HG03175 (cell line): Measurements from ENCODE around the gene CBX7.
A peak's percentile ranks its signal among the peaks of the same experiment; 100 is the strongest.

Experiments used
- ATAC-seq: cut with Tn5 transposase; IDR thresholded peaks from one replicate; pipeline ENCODE4 v1.9.1; 2021; ENCODE audit warnings: mild to moderate bottlenecking, moderate library complexity; ENCODE audit not compliant: unreplicated experiment

CBX7 gene

DNA sequence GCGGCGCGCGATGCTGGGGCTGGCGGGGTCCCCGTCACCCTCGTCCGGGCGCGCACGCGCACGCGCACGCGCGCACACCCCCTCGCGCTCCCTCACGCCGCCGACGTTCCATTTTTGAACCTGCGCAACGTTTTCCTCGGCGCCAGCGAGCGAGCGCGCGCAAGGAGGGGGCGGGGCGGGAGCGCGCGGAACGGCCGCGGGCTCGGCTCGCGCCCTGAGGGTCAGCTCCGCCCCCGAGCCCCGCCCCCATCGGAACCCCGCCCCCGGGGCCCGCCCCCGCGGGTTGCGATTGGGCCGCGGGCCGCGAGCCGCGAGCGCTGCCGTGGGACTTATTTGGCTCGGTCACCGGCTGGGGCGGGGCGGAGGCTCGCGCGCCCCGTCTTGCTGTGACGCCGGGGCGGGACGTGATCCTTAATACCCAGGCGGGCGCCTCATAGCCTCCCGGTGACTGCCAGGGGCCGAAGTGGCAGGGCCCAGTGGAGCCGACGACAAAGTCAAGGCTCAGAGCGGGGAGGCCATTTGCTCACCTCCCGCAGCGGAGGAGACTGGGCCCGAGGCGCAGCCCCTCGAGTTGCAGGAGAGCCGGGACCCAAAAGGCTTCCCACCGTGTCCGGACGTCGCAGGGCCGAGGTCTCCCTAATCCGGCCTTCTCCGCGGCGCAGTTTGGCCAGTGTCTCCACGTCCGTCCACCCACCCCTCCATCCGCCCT lies at the start of gene CBX7:
Gene CBX7, minus strand, starts transcription at position 170 of the 709 bp plus-strand sequence. CDS start 236 bp downstream, outside the sequence.
- ATAC-seq, result peak; percentile 79

DNA sequence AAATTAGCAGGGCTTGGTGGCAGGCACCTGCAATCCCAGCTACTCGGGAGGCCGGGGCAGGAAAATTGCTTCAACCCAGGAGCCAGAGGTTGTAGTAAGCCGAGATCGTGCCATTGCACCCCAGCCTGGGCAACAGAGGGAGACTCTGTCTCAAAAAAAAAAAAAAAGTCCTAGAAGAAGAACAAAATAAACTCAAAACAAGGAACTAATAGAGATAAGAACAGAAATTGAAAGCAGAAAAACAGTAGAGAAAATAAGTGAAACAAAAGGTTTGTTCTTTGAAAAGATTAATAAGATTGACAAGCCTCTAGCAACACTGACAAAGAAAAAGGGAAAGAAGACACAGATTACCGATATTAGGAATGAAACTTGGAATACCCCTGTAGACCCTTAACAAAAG lies 45.1 kb upstream of the CBX7 start:
- ATAC-seq, result no peak

DNA sequence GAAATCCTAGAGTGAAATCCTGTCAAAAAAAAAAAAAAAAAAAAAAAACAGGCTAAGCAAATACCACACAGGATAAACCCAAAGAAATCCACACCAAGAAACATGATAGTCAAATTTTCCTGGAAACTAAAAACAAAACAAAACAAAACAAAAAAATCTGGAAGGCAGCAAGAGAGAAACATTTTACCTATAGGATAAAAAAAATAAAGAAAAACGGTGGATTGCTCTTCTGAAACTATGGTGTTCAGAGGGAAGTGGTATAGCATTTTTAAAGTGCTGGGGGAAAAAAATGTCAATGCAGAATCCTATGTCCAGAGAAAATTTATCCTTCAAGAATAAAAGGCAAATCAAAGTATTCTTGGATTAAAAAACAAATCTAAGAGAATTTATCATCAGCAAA lies 41.6 kb upstream of the CBX7 start:
- no peak for ATAC-seq

DNA sequence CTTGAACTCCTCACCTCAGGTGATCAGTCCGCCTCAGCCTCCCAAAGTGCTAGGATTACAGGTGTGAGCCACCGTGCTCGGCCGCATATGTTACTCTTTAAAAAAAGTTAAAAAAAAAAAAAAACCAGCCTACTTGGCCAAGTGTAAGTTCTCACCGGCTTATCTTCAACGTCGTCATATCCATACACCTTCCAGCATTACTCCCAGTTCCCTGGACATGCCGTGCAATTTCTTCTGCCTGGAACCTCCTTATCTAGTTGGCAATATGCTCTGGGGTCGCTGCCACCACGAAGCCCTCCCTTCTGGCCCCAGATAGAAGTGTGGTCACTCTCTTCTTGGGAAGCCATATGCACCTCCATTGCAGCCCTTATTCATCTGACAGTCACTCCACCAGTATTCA lies 36.3 kb upstream of the CBX7 start:
- ATAC-seq, result no peak

DNA sequence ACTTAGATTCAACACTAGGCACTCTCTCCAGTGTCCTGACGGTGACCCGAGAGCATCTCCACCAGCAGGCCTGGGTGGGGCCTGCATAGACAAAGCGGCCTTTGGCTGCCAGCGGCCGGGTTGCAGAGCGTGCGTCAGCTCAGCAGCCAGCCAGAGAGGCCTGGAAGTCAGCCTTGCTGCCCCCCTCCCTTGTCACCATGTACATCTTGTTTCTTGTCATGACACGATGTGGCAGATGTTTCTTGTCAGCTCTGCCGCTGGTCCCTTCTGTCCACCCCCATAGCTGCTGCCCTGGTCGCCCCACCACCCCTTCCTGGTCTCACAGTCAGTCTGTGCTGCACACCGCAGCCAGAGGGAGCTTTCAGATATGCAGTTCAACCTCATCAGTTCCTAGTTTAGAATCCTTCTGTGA lies 33.1 kb upstream of the CBX7 start:
- no peak for ATAC-seq

DNA sequence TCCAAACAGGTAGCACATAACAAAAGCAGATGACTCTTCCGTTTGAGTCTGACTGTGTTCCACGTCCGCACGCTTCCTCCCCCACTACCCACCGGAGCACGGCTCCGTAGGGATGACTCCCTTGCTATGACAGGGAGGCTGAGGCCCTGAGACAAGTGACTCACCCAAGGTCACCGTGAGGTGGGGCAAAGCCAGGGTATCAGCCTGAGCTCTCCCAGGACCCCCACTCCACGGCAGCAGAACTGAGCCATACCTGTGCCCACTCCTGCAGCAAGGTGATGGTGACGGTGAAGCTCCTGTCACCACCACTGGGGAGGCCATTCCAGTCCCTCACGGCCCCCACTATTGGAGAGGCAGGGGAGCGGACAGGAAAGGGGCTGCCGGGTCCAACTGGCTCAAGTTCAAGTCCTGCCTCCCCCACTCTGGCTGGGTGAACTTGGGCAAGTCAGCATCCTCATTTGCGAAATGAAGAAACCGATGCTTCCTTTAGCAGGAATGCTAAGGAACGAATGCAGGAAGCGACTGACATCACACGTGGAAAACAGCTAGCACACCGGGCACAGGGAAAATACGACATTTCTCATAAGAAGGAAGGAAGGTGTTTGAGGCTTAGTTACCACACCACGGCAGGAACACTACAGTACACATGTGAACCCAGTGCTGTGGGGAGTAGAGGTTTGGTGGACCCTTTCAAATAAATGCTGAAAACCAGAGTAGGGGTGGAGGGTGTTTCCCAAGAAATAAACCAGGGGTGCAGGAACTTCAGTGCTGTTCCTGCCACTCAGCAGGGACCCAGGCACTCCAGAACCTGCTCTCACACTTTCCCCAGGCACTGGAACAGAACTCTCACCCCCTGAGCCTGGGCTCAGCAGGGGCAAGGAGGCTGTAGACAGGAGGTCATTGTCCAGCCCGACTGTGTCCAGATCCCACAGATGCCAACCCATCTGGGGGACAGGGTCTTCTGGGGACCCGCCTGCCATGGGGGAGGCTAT lies 32.4 kb upstream of the CBX7 start:
- ATAC-seq, result no peak

DNA sequence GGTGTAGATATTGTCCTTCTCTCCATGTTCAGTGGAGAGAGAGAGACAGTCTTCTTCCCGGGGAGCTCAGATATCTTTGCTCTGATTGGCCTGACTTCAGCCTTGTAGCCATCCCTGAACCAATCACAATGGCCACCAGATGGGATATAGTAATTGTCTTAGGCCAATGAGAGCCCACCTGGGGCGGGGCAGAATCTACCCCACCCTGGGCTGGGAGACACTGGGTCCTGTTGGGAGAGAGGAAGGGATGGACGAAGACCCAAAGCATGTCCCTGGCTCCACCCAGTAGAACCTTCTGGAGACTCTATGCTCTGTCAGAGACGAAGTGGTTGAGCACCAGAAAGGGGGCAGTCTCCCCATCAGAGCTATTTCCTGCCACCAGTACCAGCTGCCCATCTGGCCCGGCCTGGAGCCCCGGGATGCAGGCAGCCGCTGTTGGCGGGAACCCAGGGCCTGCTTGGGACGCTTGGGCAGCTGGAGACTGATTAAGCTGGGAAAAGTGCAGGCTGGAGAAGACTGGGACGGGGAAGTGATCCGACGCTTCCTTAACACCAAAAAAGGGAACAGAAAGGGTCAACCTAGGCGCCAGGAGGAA lies 31.6 kb upstream of the CBX7 start:
- ATAC-seq, result no peak

DNA sequence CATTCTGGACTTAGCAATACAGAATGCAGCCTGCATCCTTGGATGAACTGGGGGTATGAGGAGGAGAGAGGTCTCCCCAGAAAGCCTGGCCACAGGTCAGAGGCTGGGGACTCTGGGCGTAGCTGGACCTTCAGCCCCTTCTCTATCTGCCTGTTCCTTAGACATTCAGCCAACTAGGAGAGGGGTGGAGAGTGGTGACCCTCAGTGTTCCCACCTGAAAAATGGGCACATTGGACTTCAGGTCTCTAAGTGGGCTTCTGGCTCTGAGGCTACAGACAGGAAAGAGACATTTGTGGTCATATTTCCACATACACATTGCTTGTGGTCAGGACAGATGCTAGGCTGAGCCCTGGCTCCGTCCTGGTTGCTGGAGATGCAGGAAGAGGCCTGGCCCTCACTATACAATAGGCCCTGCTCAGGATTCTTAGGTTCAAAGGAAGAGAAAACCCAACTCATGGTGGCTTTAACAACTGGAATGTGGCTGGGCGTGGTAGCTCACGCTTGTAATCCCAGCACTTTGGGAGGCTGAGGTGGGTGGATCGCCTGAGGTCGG lies 30.1 kb upstream of the CBX7 start:
- no peak for ATAC-seq

DNA sequence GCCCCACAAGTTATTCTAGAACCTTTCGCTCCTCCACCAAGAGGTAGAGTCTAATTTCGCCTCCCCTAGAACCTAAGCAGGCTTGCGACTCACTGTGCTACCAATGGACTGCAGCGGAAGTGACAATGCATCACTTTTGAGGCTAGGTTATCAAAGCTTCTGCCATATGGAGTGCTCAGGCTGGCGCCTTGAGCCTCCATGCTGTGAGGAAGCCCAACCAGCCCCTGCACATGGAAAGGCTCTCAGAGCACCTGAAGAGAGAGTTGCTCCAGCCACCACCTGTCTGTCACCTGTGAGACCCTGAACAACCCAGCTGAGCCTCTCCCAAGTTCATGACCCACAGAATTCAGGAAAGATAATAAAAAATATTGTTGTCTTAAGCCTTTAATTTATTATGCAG lies 29.3 kb upstream of the CBX7 start:
- no peak for ATAC-seq

DNA sequence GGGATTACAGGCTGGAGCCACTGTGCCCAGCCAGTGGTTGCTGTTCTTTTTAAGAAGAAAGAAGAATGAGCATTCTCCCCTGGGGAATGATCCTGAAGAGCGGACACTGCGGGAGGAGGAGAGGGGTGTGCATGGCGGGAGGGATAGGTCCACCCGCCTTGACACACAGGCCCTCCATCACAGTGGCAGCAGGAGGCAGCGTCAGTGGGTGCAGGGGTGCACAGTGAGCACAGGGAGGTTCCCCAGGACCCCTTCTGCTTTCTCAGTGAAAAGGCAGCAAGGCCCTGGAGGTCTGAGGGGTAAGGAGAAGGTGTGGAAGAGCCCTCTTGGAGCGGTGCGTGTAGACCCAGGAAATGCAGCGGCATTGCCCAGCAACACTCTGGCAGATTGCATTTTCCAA lies 28.9 kb upstream of the CBX7 start:
- ATAC-seq, result no peak

DNA sequence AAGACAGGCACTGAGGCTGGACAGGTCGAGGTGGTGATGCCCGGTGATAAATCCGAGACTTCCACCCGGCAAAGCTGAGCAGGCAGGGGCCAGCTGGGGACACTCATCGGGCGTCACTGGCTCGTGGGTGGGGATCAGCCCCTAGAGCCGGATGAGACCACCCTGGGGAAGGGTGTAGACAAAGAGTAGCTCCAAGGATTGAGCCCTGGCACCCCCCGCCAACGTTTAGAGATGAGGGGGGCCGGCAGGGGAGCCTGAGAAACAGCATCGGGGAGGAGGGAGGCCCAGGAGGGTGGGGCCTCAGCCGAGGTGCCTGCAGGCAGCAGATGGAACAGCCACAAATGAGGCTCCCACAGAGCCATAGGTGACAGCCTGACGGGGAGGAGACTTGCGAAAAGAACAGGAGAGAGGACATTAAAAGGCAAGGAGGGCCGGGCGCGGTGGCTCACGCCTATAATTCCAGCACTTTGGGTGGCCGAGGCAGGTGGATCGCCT lies 27.4 kb upstream of the CBX7 start:
- no peak for ATAC-seq

DNA sequence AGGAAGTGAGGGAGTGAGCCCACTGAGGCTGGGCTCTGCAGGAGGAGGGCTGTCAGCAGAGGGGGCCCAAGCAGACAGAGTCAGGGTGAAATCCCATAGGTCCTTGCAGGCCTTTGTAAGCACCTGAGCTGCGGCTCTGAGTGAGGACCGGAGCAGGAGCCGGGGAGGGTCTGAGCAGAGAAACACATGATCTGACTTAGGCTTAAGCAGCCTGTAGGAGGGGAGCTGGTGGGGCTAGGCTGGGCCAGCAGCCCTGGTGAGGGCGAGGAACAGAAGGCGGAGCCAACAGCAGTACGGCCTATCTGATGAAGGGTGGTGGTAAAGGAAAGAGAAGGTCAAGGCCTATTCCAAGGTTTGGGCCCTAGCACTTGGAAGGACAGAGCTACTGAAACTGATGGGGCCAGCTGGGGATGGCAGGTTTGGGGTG lies 26.9 kb upstream of the CBX7 start:
- no peak for ATAC-seq

DNA sequence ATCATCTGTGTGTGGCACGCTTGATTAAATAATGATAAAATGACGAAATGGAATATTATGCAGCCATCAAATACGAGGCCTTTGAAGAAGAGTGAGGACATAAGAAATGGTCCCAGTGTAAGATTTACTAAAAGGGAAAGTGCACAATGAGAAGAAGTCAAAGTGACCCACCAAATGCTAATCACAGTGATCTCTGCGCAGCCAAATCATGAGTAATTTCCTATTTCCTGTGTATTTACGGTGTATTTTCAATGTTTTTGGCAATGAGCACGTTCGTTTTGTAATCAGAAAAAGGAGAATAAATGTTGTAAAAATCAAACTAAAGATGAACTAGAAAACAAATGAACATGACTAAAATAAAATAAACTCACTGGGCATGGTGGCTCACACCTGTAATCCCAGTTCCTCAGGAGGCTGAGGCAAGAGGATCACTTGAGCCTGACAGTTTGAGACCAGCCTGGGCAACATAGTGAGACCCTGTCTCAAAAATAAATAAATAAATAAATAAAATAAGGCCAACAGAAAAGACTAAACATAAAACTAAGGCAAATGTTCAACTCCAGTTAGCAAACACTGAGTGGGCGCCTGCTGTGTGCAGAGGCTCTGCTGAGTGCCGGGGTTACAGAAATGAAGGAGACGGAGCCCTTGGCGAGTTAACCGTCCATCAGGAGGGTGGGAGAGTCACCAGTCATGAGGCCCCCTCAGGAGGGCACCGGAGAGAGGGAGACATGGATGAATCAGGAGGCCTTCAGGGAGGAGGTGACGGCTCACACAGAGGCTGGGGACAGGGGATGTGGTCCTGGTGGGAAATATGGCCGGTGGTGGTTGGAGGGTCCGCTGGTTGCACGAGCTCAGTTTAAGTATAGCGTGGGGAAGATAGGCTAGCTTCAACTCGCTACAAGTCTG lies 26.0 kb upstream of the CBX7 start:
- no peak for ATAC-seq

DNA sequence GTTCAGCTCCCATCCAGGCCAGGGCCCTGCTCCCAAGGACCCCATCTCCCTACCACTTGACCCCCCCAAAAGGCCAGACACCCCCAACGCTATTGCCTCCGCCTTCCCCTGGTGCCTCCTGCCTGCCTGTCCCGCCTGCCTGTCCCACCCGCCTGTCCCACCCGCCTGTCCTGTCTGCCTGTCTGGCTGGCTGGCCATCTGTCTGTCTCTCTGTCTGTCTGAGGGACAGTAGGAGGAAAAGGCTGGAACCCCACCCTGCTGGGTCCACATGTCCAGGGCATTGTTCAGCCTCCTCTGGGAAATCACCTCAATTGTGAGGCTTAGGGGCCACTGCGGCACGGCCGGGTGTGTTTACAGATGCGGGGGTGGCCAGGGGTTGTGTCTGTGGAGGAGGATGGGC lies 25.3 kb upstream of the CBX7 start:
- ATAC-seq, result no peak

DNA sequence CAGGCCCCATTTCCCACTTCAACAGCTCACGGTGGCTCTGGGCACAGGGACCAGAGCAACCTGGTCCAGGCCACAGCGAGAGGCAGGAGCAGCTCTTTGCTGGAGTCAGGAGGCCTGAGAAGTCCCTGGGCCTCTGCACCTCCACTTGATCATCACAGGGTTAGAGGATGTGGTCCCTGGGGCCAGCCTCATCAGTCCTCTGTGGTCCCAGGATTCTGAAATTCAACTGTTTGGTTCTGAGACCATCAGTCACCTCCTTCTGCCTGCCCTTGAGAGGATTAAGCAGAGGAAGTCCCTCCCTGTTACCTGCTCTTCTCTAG lies 24.9 kb upstream of the CBX7 start:
- no peak for ATAC-seq

DNA sequence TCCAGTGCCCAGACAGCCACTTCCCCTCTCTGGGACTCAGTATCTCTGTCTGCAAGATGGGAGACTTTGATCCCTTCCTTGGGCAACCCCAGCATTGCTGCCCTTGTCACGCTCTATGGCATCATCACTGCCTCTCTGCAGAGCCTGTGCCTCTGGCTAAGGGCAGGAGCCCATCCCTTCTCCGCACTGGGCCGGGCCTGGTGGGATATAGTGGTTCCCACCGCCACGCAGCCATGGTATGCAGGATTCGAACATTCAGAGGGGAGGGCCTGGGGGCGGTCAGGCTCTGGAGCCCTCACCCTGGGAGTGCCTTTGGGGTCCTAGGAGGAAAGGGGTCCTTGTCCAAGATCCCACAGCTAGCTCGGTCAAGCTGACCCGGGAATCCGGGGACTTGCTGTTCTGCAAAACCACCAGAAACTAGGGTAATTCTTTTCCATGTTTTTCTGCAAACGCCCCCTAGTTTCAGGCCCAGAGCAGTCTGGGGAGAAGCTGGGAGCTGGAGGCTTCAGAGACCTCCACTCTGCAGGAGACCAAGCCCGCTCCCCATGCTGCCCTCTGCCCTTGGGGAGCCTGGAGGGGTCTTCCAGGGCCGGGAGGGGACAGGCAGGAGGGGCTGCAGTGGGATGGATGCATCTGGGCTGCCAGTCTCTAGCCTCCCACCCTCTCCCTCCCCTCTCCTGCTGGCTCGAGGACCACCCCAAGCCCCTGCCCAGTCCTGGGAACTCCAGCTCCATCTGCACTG lies 24.4 kb upstream of the CBX7 start:
- ATAC-seq, result no peak

DNA sequence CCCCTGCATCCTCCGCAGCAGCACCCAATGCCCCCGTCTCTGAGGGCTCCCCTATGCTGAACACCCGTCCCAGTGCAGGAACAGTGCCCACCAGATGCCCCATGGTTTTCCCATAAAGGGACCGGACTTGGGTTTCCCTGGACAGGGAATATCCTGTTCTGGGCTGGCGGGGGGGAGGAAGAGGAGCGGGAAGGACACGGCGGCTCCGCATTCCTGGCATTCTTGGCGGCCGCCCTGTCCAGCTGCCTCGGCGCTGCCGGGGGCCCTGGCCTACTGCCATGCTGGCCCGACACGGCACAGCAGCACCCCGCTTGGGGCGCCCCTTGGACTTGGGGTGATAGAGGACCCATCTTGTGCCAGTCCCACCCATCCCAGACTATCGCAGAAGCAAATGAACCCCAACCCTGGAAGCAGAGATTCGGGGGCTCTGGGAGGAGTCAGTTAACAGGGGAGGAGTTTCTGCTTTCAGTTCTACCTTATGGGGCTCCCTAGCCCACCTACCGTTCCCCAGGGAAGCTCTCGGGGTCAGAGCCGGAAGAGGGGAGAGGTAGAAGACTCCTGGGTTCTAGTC lies 23.7 kb upstream of the CBX7 start:
- no peak for ATAC-seq

DNA sequence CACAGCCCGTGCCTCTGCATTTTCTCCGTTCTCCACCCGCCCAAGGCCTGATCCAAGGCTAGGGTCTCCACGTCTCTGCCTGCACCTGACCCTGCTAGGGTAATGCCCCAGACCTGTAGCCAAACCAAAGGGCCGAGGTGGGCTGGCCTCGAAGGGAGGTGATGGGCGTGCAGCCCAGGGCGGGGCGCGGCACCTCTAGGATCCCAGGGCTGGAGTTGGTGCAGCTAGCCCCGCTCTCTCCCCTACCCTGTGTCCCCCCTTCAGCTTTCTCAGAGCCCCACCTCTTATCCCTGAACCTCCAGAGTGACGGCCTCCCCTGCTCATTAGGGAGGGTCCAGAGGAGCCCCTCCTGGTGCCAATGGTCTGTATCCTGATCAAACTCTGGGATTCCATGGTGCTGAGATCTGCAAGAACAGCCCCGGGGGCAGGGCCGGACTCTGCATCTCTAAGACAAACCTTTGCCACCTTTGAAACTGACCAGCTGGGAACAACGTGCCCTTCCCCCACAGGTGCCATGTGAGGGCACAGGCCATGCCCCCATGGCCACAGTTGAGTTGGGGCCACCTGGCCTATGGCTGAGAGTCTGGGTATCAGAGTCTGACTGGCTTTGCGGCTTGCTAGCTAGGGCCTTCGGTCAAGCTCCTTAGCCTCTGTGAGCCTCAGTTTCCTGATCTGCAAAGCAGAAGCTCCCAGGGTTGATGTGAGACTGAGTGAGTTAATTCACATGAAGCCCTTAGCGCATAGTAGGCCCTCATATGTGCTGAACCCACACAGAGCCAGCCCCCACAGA lies 23.1 kb upstream of the CBX7 start:
- ATAC-seq, result no peak
